ENCODE results near the gene PCMTD2.

The PCMTD2 gene

GRCh38 chr20:64247307-64247618 is 8.3 kb upstream of the PCMTD2 start:
- no peaks in the 10 kb centered on the region for H3K9me3 ChIP-seq (ENCODE audit: control insufficient read depth, insufficient read depth, low read depth, low read length)
- H3K27ac ChIP-seq (ENCODE audit: extremely low read depth, low read depth, low read length) = no peak overlapping the region
- TF ChIP-seq ZNF157 (tag by site-specific recombination; IDR thresholded peaks at IDR 0.05) (no peak), ZBTB21 (tag by site-specific recombination; IDR thresholded peaks at IDR 0.05) (no peak), SCRT2 (tag by site-specific recombination; IDR thresholded peaks at IDR 0.05) (peak; percentile 83)
- POLR2A ChIA-PET = no interaction called here
- no peak overlapping the region for H3K4me3 ChIP-seq (ENCODE audit: low read depth, low read length)
- H3K4me1 ChIP-seq (ENCODE audit: control insufficient read depth, insufficient read depth, low read length) = no peaks in the 10 kb centered on the region
- CTCF ChIA-PET = interaction anchor here (1.2 kb wide), 1 partner anchor 9 kb away, joined by 3 read pairs; no protein-coding TSS in a partner anchor
- H3K36me3 ChIP-seq (ENCODE audit: control insufficient read depth in 2 of 2, insufficient read depth in 1 of 2, low read length in 2 of 2) = no peaks in the 10 kb centered on the region

- ChIA-PET POLR2A (no interaction called here), CTCF (interaction anchor here (0.6 kb wide), 1 partner anchor 382 kb away, joined by 3 read pairs; no protein-coding TSS in a partner anchor)
- Histone ChIP-seq H3K36me3 (ENCODE audit: control insufficient read depth in 2 of 2, insufficient read depth in 1 of 2, low read length in 2 of 2) (no peaks in the 10 kb centered on the region), H3K27ac (ENCODE audit: extremely low read depth, low read depth, low read length) (no peak overlapping the region), H3K4me3 (ENCODE audit: low read depth, low read length) (no peak overlapping the region), H3K9me3 (ENCODE audit: control insufficient read depth, insufficient read depth, low read depth, low read length) (no peaks in the 10 kb centered on the region), H3K4me1 (ENCODE audit: control insufficient read depth, insufficient read depth, low read length) (no peaks in the 10 kb centered on the region)
- TF ChIP-seq, protein P1, sequence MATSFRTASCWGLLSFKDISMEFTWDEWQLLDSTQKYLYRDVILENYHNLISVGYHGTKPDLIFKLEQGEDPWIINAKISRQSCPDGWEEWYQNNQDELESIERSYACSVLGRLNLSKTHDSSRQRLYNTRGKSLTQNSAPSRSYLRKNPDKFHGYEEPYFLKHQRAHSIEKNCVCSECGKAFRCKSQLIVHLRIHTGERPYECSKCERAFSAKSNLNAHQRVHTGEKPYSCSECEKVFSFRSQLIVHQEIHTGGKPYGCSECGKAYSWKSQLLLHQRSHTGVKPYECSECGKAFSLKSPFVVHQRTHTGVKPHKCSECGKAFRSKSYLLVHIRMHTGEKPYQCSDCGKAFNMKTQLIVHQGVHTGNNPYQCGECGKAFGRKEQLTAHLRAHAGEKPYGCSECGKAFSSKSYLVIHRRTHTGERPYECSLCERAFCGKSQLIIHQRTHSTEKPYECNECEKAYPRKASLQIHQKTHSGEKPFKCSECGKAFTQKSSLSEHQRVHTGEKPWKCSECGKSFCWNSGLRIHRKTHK (tag by site-specific recombination; IDR thresholded peaks at IDR 0.05) = no peak
- TF ChIP-seq MYNN (tag by site-specific recombination; IDR thresholded peaks at IDR 0.05; ENCODE audit: borderline replicate concordance) = no peak
- TF ChIP-seq ZNF658 (tag by site-specific recombination; IDR thresholded peaks at IDR 0.05) = no peak
- no peak for TF ChIP-seq ZNF335 (tag by site-specific recombination; conservative IDR thresholded peaks at IDR 0.05)
- TF ChIP-seq ZNF76 (tag by site-specific recombination; IDR thresholded peaks at IDR 0.05; ENCODE audit: borderline replicate concordance, low read depth) = no peak
- no peak for TF ChIP-seq ZNF785 (tag by site-specific recombination; IDR thresholded peaks at IDR 0.05)
- TF ChIP-seq, protein P2, sequence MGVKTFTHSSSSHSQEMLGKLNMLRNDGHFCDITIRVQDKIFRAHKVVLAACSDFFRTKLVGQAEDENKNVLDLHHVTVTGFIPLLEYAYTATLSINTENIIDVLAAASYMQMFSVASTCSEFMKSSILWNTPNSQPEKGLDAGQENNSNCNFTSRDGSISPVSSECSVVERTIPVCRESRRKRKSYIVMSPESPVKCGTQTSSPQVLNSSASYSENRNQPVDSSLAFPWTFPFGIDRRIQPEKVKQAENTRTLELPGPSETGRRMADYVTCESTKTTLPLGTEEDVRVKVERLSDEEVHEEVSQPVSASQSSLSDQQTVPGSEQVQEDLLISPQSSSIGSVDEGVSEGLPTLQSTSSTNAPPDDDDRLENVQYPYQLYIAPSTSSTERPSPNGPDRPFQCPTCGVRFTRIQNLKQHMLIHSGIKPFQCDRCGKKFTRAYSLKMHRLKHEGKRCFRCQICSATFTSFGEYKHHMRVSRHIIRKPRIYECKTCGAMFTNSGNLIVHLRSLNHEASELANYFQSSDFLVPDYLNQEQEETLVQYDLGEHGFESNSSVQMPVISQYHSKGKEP (tag by site-specific recombination; IDR thresholded peaks at IDR 0.05) = no peak
- no peak for TF ChIP-seq ZNF248 (tag by site-specific recombination; IDR thresholded peaks at IDR 0.05)
- no peak for TF ChIP-seq GFI1B (tag by site-specific recombination; IDR thresholded peaks at IDR 0.05)
- no peak for TF ChIP-seq ZNF776 (tag by site-specific recombination; IDR thresholded peaks at IDR 0.05; ENCODE audit: borderline replicate concordance)
- no peak for TF ChIP-seq WT1 (tag by site-specific recombination; IDR thresholded peaks at IDR 0.05)
- TF ChIP-seq INSM2 (tag by site-specific recombination; IDR thresholded peaks at IDR 0.05) = no peak
- TF ChIP-seq ZNF692 (tag by site-specific recombination; IDR thresholded peaks at IDR 0.05) = no peak
- no peak for TF ChIP-seq ZNF513 (tag by site-specific recombination; IDR thresholded peaks at IDR 0.05)
- no peak for TF ChIP-seq ZNF133 (tag by site-specific recombination; IDR thresholded peaks at IDR 0.05)
- no peak for TF ChIP-seq KLF10 (tag by site-specific recombination; IDR thresholded peaks at IDR 0.05)
- no peak for TF ChIP-seq SCRT2 (tag by site-specific recombination; IDR thresholded peaks at IDR 0.05)
- TF ChIP-seq ZBTB17 (tag by site-specific recombination; IDR thresholded peaks at IDR 0.05) = no peak
- no peak for TF ChIP-seq SALL2 (tag by site-specific recombination; IDR thresholded peaks at IDR 0.05; ENCODE audit: borderline replicate concordance)
These were observed 7.3 kb upstream of the PCMTD2 start for GRCh38 chr20:64247970-64248841.
